Stimulated activated CD4-positive, alpha-beta T cell treated with anti-CD3 and anti-CD28 coated beads, Interleukin-12 subunit alpha, Interleukin-12 subunit beta, amount 100 ng/mL, for 24 hours (primary cell): ENCODE measurements around the gene KRTAP5-5.
"Not testable (repeated sequence)": the region's sequence is repeated elsewhere in the genome, so short reads cannot be mapped to it uniquely, and the experiment has no call there.

Experiments used
- DNase-seq, 2 experiments: peaks; one replicate each; pipeline ENCODE4 v3.0.0-alpha.2; 2020; ENCODE audit warnings: low read depth in 2 of 2

The KRTAP5-5 gene

GRCh38 chr11:1629326-1630185 lies at the start of gene KRTAP5-5:
TSS of gene KRTAP5-5 (plus strand) at chr11:1629775. CDS start at chr11:1629841, 66 bp downstream.
- no peak for DNase-seq

- no peak for DNase-seq
Measured at GRCh38 chr11:1581976-1582375, 47.6 kb upstream of the KRTAP5-5 start.

- DNase-seq: not testable (repeated sequence)
Measured at GRCh38 chr11:1582909-1583308, 46.7 kb upstream of the KRTAP5-5 start.

GRCh38 chr11:1584661-1585370 lies 44.8 kb upstream of the KRTAP5-5 start, which contains the start of gene KRTAP5-1:
TSS of gene KRTAP5-1 (minus strand) at chr11:1585283. CDS start at chr11:1585249, 34 bp downstream.
- not testable (repeated sequence) for DNase-seq

- DNase-seq: no peak
Measured at GRCh38 chr11:1586699-1587098, 42.9 kb upstream of the KRTAP5-5 start.

GRCh38 chr11:1589191-1589963 lies 40.2 kb upstream of the KRTAP5-5 start:
- not testable (repeated sequence) for DNase-seq

GRCh38 chr11:1589996-1590395 lies 39.6 kb upstream of the KRTAP5-5 start:
- DNase-seq: no peak

- no peak for DNase-seq
Measured at GRCh38 chr11:1592628-1593027, 36.9 kb upstream of the KRTAP5-5 start.

- DNase-seq: not testable (repeated sequence)
Measured at GRCh38 chr11:1595994-1596575, 33.5 kb upstream of the KRTAP5-5 start.

- DNase-seq: not testable (repeated sequence)
Measured at GRCh38 chr11:1596576-1597121, 32.9 kb upstream of the KRTAP5-5 start.

- DNase-seq: no peak
Measured at GRCh38 chr11:1597331-1597993, 32.1 kb upstream of the KRTAP5-5 start.

- no peak for DNase-seq
Measured at GRCh38 chr11:1597994-1598380, 31.6 kb upstream of the KRTAP5-5 start, which contains the start of gene KRTAP5-2. TSS of gene KRTAP5-2 (minus strand) at chr11:1598294. CDS start at chr11:1598250, 44 bp downstream.

GRCh38 chr11:1598406-1598805 lies 31.2 kb upstream of the KRTAP5-5 start:
- not testable (repeated sequence) for DNase-seq

GRCh38 chr11:1598816-1599215 lies 30.8 kb upstream of the KRTAP5-5 start:
- no peak for DNase-seq

- DNase-seq: no peak
Measured at GRCh38 chr11:1600626-1601025, 28.9 kb upstream of the KRTAP5-5 start.

GRCh38 chr11:1601663-1602062 lies 27.9 kb upstream of the KRTAP5-5 start:
- not testable (repeated sequence) for DNase-seq

GRCh38 chr11:1603629-1604028 lies 25.9 kb upstream of the KRTAP5-5 start:
- DNase-seq: no peak

- DNase-seq: no peak
Measured at GRCh38 chr11:1604181-1604580, 25.4 kb upstream of the KRTAP5-5 start.

GRCh38 chr11:1604711-1605110 lies 24.9 kb upstream of the KRTAP5-5 start:
- no peak for DNase-seq

GRCh38 chr11:1605923-1606322 lies 23.7 kb upstream of the KRTAP5-5 start:
- not testable (repeated sequence) for DNase-seq
